HFFc6 (cell line): Measurements from ENCODE around the gene ALX3. TPM values are rescaled to one million over a fixed set of nuclear protein-coding genes. Genes with fewer than 3 reads are reported as not detected.

Experiments
- DNase-seq: peaks from one replicate; pipeline ENCODE4 v3.0.0-alpha.2; 2018
- H3K27ac Mint-ChIP-seq: 2 replicates; pipeline ENCODE4 v1.8.0; 2020; ENCODE audit warnings: mild to moderate bottlenecking, mixed read lengths
- H3K27me3 Mint-ChIP-seq: 2 replicates; pipeline ENCODE4 v1.8.0; 2021; ENCODE audit warnings: mild to moderate bottlenecking, moderate library complexity, mixed read lengths; ENCODE audit not compliant: insufficient read depth
- H3K36me3 Mint-ChIP-seq: 2 replicates; pipeline ENCODE4 v1.8.0; 2021; ENCODE audit warnings: low read depth, mixed read lengths
- H3K4me1 Mint-ChIP-seq: 2 replicates; pipeline ENCODE4 v1.8.0; 2020; ENCODE audit warnings: low read depth, mixed read lengths
- H3K4me3 Mint-ChIP-seq: 2 replicates; pipeline ENCODE4 v1.8.0; 2020; ENCODE audit warnings: mild to moderate bottlenecking, moderate library complexity, mixed read lengths
- H3K9me3 Mint-ChIP-seq: 2 replicates; pipeline ENCODE4 v1.8.0; 2020; ENCODE audit warnings: mild to moderate bottlenecking, mixed read lengths
- CTCF ChIP-seq: fragments of 200-600 bp; sonication (generic); IDR thresholded peaks from 2 replicates; pipeline ENCODE4 v1.5.0; 2021; ENCODE audit warnings: antibody characterized with exemption, mild to moderate bottlenecking
- total RNA-seq, 6 experiments: library from RNA; stranded (reverse); fragmentation: NEBNext Ultra II Directional; extraction: Animal tissue kit (Norgen Biotek cat#: 25700); gene quantifications; 2 replicates in 1 of 6; 3 replicates in 5 of 6; pipeline ENCODE4 v1.2.3, GENCODE V29; 2021

ALX3 gene
- total RNA-seq, 6 experiments from 2014 or later, result 1.0 to 10.0 (median 1.4) TPM

GRCh38 chr1:110047463-110047862 lies 23.0 kb downstream of the ALX3 start:
- DNase-seq, result no peak
- H3K36me3 Mint-ChIP-seq, result peaks cover 52% of the 10 kb centered on the region
- no peaks in the 10 kb centered on the region for H3K9me3 Mint-ChIP-seq
- H3K27ac Mint-ChIP-seq, result no peak overlapping the region; the same call in 1 of the 2 replicates
- peaks cover 4% of the 10 kb centered on the region for H3K27me3 Mint-ChIP-seq
- no peak overlapping the region for H3K4me3 Mint-ChIP-seq
- peaks cover 44% of the 10 kb centered on the region for H3K4me1 Mint-ChIP-seq
- peak; percentile 23; the same call in 1 of the 2 replicates for TF ChIP-seq CTCF

- TF ChIP-seq CTCF, result no peak
- Mint-ChIP-seq H3K36me3 (peaks cover 37% of the 10 kb centered on the region), H3K27me3 (peaks cover 2% of the 10 kb centered on the region; the same call in 1 of the 2 replicates), H3K27ac (no peak overlapping the region), H3K4me3 (no peak overlapping the region), H3K4me1 (peaks cover 2% of the 10 kb centered on the region; the same call in 1 of the 2 replicates), H3K9me3 (no peaks in the 10 kb centered on the region)
- no peak for DNase-seq
These were observed 27.5 kb downstream of the ALX3 start for GRCh38 chr1:110043016-110043415.

- H3K36me3 Mint-ChIP-seq, result peaks cover 26% of the 10 kb centered on the region
- H3K27me3 Mint-ChIP-seq, result no peaks in the 10 kb centered on the region
- DNase-seq, result no peak
- H3K4me3 Mint-ChIP-seq, result no peak overlapping the region
- no peaks in the 10 kb centered on the region for H3K9me3 Mint-ChIP-seq
- no peak overlapping the region for H3K27ac Mint-ChIP-seq
- H3K4me1 Mint-ChIP-seq, result peaks cover 11% of the 10 kb centered on the region
- TF ChIP-seq CTCF, result no peak
These were observed 29.9 kb downstream of the ALX3 start for GRCh38 chr1:110040548-110040947.

GRCh38 chr1:110039641-110040040 lies 30.8 kb downstream of the ALX3 start:
- H3K4me1 Mint-ChIP-seq, result peaks cover 14% of the 10 kb centered on the region
- H3K36me3 Mint-ChIP-seq, result peaks cover 21% of the 10 kb centered on the region
- no peak for DNase-seq
- H3K27ac Mint-ChIP-seq, result no peak overlapping the region
- H3K9me3 Mint-ChIP-seq, result no peaks in the 10 kb centered on the region
- no peak overlapping the region for H3K4me3 Mint-ChIP-seq
- no peak for TF ChIP-seq CTCF
- H3K27me3 Mint-ChIP-seq, result no peaks in the 10 kb centered on the region

GRCh38 chr1:110038271-110038670 lies 32.2 kb downstream of the ALX3 start:
- H3K36me3 Mint-ChIP-seq, result peaks cover 14% of the 10 kb centered on the region
- no peaks in the 10 kb centered on the region for H3K9me3 Mint-ChIP-seq
- no peak overlapping the region for H3K27ac Mint-ChIP-seq
- H3K27me3 Mint-ChIP-seq, result no peaks in the 10 kb centered on the region
- H3K4me3 Mint-ChIP-seq, result no peak overlapping the region
- no peak for DNase-seq
- no peak for TF ChIP-seq CTCF
- peaks cover 23% of the 10 kb centered on the region for H3K4me1 Mint-ChIP-seq

GRCh38 chr1:110035236-110035752 lies 35.2 kb downstream of the ALX3 start:
- no peak for TF ChIP-seq CTCF
- peak overlapping the region; percentile 77 for H3K27ac Mint-ChIP-seq
- no peaks in the 10 kb centered on the region for H3K9me3 Mint-ChIP-seq
- DNase-seq, result peak; percentile 38
- H3K36me3 Mint-ChIP-seq, result peaks cover 9% of the 10 kb centered on the region
- peaks cover 45% of the 10 kb centered on the region for H3K4me1 Mint-ChIP-seq
- H3K4me3 Mint-ChIP-seq, result peak overlapping the region; percentile 93
- no peaks in the 10 kb centered on the region; the same call in 1 of the 2 replicates for H3K27me3 Mint-ChIP-seq
